ENCODE data around the gene GLRB. TPM values are rescaled to one million over a fixed set of nuclear protein-coding genes. Genes with fewer than 3 reads are reported as not detected.

The GLRB gene
- total and polyA plus RNA-seq, 2 donors (not counting 1 experiment from before 2014, with no cell fraction given), result not detected

- DNase-seq (no peak), ATAC-seq (ENCODE audit: low read depth) (no peak)
- Mint-ChIP-seq H3K27me3 (no peaks in the 10 kb centered on the region), H3K27ac (no peak overlapping the region), H3K9me3 (ENCODE audit: insufficient read depth) (no peaks in the 10 kb centered on the region), H3K4me3 (no peak overlapping the region), H3K4me1 (no peaks in the 10 kb centered on the region)
- intact Hi-C loops (cut with micrococcal nuclease), result no loop called here
- Histone ChIP-seq H3K27ac (ENCODE audit: low read length in 2 of 2) (no peak overlapping the region), H4K20me1 (ENCODE audit: control insufficient read depth, insufficient read depth, low read length, poor library complexity, severe bottlenecking) (no peaks in the 10 kb centered on the region), H3K9ac (ENCODE audit: low read length) (no peak overlapping the region), H3K9me3 (ENCODE audit: control extremely low read depth in 1 of 3, control insufficient read depth in 2 of 3, insufficient read depth in 1 of 3, low read length in 2 of 3) (no peaks in the 10 kb centered on the region), H3K4me3 (ENCODE audit: control extremely low read depth in 1 of 5, extremely low read depth in 1 of 5, insufficient read depth in 1 of 5, low read depth in 2 of 5, low read length in 4 of 5) (no peak overlapping the region), H3K4me2 (replicated peaks; ENCODE audit: low read depth, low read length, poor library complexity, severe bottlenecking) (no peak overlapping the region), H3K36me3 (replicated peaks in 1 of 2; ENCODE audit: control extremely low read depth in 1 of 2, control insufficient read depth in 1 of 2, extremely low read depth in 1 of 2, insufficient read depth in 2 of 2, low read length in 1 of 2) (no peaks in the 10 kb centered on the region), H3K4me1 (ENCODE audit: control insufficient read depth in 2 of 2, insufficient read depth in 2 of 2, low read length in 2 of 2) (no peaks in the 10 kb centered on the region), H3K27me3 (replicated peaks in 1 of 4; ENCODE audit: control extremely low read depth in 1 of 4, control insufficient read depth in 3 of 4, insufficient read depth in 4 of 4, low read length in 3 of 4) (no peaks in the 10 kb centered on the region), H3K79me2 (ENCODE audit: control insufficient read depth, insufficient read depth, low read length) (no peaks in the 10 kb centered on the region), H2AFZ (ENCODE audit: insufficient read depth, low read depth, low read length, poor library complexity, severe bottlenecking) (no peak overlapping the region)
- ChIA-PET CTCF (no interaction called here), POLR2A (no interaction called here)
- TF ChIP-seq CTCF (IDR thresholded peaks at IDR 0.05) (no peak), EZH2 (IDR thresholded peaks at IDR 0.05; ENCODE audit: borderline replicate concordance, insufficient read depth, low read depth, low read length, poor library complexity, severe bottlenecking) (no peak)
These were observed 66.0 kb downstream of the GLRB start for GRCh38 chr4:157141976-157142375.

- Histone ChIP-seq H3K4me2 (replicated peaks; ENCODE audit: low read depth, low read length, poor library complexity, severe bottlenecking) (no peak overlapping the region), H3K36me3 (replicated peaks in 1 of 2; ENCODE audit: control extremely low read depth in 1 of 2, control insufficient read depth in 1 of 2, extremely low read depth in 1 of 2, insufficient read depth in 2 of 2, low read length in 1 of 2) (no peaks in the 10 kb centered on the region), H4K20me1 (ENCODE audit: control insufficient read depth, insufficient read depth, low read length, poor library complexity, severe bottlenecking) (no peaks in the 10 kb centered on the region), H3K27ac (ENCODE audit: low read length in 2 of 2) (no peak overlapping the region), H3K9me3 (ENCODE audit: control extremely low read depth in 1 of 3, control insufficient read depth in 2 of 3, insufficient read depth in 1 of 3, low read length in 2 of 3) (no peaks in the 10 kb centered on the region), H3K4me1 (ENCODE audit: control insufficient read depth in 2 of 2, insufficient read depth in 2 of 2, low read length in 2 of 2) (no peaks in the 10 kb centered on the region), H3K9ac (ENCODE audit: low read length) (no peak overlapping the region), H2AFZ (ENCODE audit: insufficient read depth, low read depth, low read length, poor library complexity, severe bottlenecking) (no peak overlapping the region), H3K27me3 (replicated peaks in 1 of 4; ENCODE audit: control extremely low read depth in 1 of 4, control insufficient read depth in 3 of 4, insufficient read depth in 4 of 4, low read length in 3 of 4) (no peaks in the 10 kb centered on the region), H3K4me3 (ENCODE audit: control extremely low read depth in 1 of 5, extremely low read depth in 1 of 5, insufficient read depth in 1 of 5, low read depth in 2 of 5, low read length in 4 of 5) (no peak overlapping the region), H3K79me2 (ENCODE audit: control insufficient read depth, insufficient read depth, low read length) (no peaks in the 10 kb centered on the region)
- CTCF ChIA-PET, result no interaction called here
- POLR2A ChIA-PET, result no interaction called here
- WGBS (ENCODE audit: insufficient coverage), result 78% methylated on average over 1 of the region's 4 CpGs
- intact Hi-C loops (cut with micrococcal nuclease), result no loop called here
- no peak for ATAC-seq (ENCODE audit: low read depth)
- TF ChIP-seq EZH2 (IDR thresholded peaks at IDR 0.05; ENCODE audit: borderline replicate concordance, insufficient read depth, low read depth, low read length, poor library complexity, severe bottlenecking) (no peak), CTCF (IDR thresholded peaks at IDR 0.05) (no peak)
- Mint-ChIP-seq H3K9me3 (ENCODE audit: insufficient read depth) (no peaks in the 10 kb centered on the region), H3K27me3 (no peaks in the 10 kb centered on the region), H3K4me3 (no peak overlapping the region), H3K4me1 (no peaks in the 10 kb centered on the region), H3K27ac (no peak overlapping the region)
- DNase-seq, result no peak
These were observed 67.4 kb downstream of the GLRB start for GRCh38 chr4:157143369-157143768.
